Esophagus muscularis mucosa (tissue), 4 donors: ENCODE results near the gene SPECC1. TPM values are rescaled to one million over a fixed set of nuclear protein-coding genes. Genes with fewer than 3 reads are reported as not detected.

Experiments used
- DNase-seq: peaks from one replicate; pipeline ENCODE4 v3.0.0-alpha.2; 2017; ENCODE audit errors: extremely low spot score
- H3K27ac ChIP-seq, 4 donors: fragments of 200-600 bp; sonication (generic); replicated peaks in 1 of 4; 1 replicate in 3 of 4; 2 replicates in 1 of 4; pipeline ENCODE4 v1.5.1; 2016 to 2019; ENCODE audit warnings: mild to moderate bottlenecking in 1 of 4
- H3K27me3 ChIP-seq, 4 donors: fragments of 200-600 bp; sonication (generic); one replicate each; pipeline versions ENCODE4 v1.5.1 to v1.6.0; 2016 to 2019
- H3K36me3 ChIP-seq, 4 donors: fragments of 200-600 bp; sonication (generic); one replicate each; pipeline ENCODE4 v1.5.1; 2016 to 2019
- H3K4me1 ChIP-seq, 4 donors: fragments of 200-600 bp; sonication (generic); one replicate each; pipeline ENCODE4 v1.5.1; 2016 to 2019
- H3K4me3 ChIP-seq, 4 donors: fragments of 200-600 bp; sonication (generic); 1 replicate in 2 of 4; 2 replicates in 2 of 4; pipeline ENCODE4 v1.5.1; 2016 to 2019; ENCODE audit warnings: mild to moderate bottlenecking in 4 of 4, moderate library complexity in 1 of 4
- H3K9me3 ChIP-seq, 4 donors: fragments of 200-600 bp; sonication (generic); 1 replicate in 3 of 4; 2 replicates in 1 of 4; pipeline ENCODE4 v1.5.1; 2016 to 2019
- CTCF ChIP-seq, 3 experiments: fragments of 200-600 bp in 2 of 3; fragments of 450-650 bp in 1 of 3; sonication (generic) in 2 of 3; IDR thresholded peaks; one replicate each; pipeline ENCODE4 v1.5.1; 2017 to 2019; ENCODE audit warnings: antibody characterized with exemption in 3 of 3, mild to moderate bottlenecking in 2 of 3, moderate library complexity in 1 of 3
- EP300 ChIP-seq: sonication (generic); formaldehyde crosslinking; IDR thresholded peaks from one replicate; pipeline ENCODE4 v1.6.1; 2017; ENCODE audit warnings: antibody characterized with exemption
- POLR2A ChIP-seq: fragments of 450-650 bp; IDR thresholded peaks from one replicate; pipeline ENCODE4 v1.6.1; 2017; ENCODE audit warnings: antibody characterized with exemption, moderate library complexity, mild to moderate bottlenecking, low read depth
- POLR2AphosphoS5 ChIP-seq, 2 donors: sonication (generic); formaldehyde crosslinking; IDR thresholded peaks; one replicate each; pipeline ENCODE4 v1.6.1; 2017; ENCODE audit warnings: antibody characterized with exemption in 2 of 2
- WGBS: methylation state at CpG from one replicate; pipeline ENCODE4 v1.1.5; 2018; 5-methylcytosine and 5-hydroxymethylcytosine counted together
- intact Hi-C: fragments of 100-400 bp; cut with DNase I; formaldehyde crosslinking; loops from one replicate; pipeline ENCODE4 v1.15.1; 2023
- total RNA-seq, 4 donors: library from RNA; depleted of rRNA; stranded (reverse); fragments of >200 nt; gene quantifications; one replicate each; pipeline versions ENCODE4 v1.1.0 to v1.2.1, GENCODE V29; 2016

The SPECC1 gene
- total RNA-seq, 4 donors from 2014 or later: 16.7 to 28.8 (median 24.7) TPM

DNA sequence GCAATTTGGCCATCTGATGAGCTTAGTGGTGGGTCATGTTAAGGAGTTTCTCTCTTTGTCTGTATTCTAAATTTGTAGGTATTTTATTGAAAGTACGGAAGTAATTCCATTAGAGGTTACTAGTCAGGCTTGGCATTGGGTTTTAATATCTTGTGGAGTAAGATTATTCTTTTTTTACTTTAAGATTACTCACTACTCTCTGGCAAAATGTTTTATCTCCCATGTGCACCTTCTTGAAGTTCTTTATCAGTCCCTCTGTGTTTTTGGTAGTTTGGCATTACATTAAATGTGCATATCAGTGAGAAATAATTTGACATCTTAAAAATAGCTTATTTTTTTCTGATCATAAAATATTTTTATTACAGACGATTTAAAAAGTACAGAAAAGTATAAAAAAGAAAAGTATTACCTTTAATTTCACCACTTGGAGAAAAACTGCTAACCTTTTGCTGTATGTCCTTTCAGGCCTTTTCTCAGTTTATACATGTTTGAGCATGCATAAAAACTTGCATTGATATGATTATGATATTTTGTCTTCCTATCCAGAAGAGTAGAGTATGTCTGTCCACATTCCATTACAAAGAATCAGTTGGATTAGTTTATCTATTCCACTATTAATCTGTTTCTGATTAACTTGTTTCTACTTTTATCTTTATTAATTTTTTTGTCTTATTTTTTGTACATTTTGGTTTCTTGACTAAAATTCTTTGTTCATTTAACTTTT lies 198.3 kb downstream of the SPECC1 start:
- Histone ChIP-seq H3K36me3 (peaks cover 0 to 6% (median 0%) of the 10 kb centered on the region in 4 donors), H3K4me3 (no peak overlapping the region), H3K27me3 (no peaks in the 10 kb centered on the region), H3K9me3 (no peaks in the 10 kb centered on the region), H3K4me1 (peaks cover 0 to 17% (median 12%) of the 10 kb centered on the region in 4 donors), H3K27ac (no peak overlapping the region)
- intact Hi-C loops: no loop called here
- DNase-seq: no peak
- no peak for TF ChIP-seq POLR2A
- TF ChIP-seq POLR2AphosphoS5 (IDR thresholded peaks at IDR 0.05): no peak
- no peak for TF ChIP-seq EP300
- 80% methylated on average over 2 of the region's 2 CpGs for WGBS

- H3K9me3 ChIP-seq: no peaks in the 10 kb centered on the region
- intact Hi-C loops: no loop called here
- WGBS: 77% methylated on average over 3 of the region's 3 CpGs
- no peak overlapping the region for H3K27ac ChIP-seq
- H3K4me1 ChIP-seq: peaks cover 0 to 17% (median 12%) of the 10 kb centered on the region in 4 donors
- H3K36me3 ChIP-seq: peaks cover 0 to 6% (median 0%) of the 10 kb centered on the region in 4 donors
- DNase-seq: no peak
- H3K4me3 ChIP-seq: no peak overlapping the region
- TF ChIP-seq CTCF (IDR thresholded peaks at IDR 0.05): no peak
- no peak for TF ChIP-seq POLR2A
- TF ChIP-seq EP300: no peak
- no peak for TF ChIP-seq POLR2AphosphoS5 (IDR thresholded peaks at IDR 0.05)
- no peaks in the 10 kb centered on the region for H3K27me3 ChIP-seq
These were observed 199.6 kb downstream of the SPECC1 start for GRCh38 chr17:20208717-20209116.

DNA sequence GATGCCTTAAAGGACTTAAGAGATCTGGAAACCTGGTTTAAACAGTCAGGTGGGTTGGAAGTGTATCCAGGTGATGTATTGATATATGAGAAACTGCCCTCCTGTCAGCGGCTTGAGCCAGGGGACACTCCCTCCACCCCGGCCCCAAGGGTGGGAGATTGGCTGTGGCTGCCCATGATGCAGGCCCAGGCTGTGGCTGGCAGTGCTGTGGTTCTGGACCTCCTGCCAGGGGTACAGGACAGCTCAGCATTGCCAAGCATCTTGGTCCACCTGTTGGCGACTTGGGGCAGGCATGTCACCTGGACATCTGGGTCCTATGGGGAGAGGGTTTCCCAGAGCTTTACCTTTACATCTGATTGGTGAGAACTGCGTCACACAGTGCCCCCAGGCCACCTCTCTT lies 201.0 kb downstream of the SPECC1 start:
- no peaks in the 10 kb centered on the region for H3K9me3 ChIP-seq
- H3K36me3 ChIP-seq: peaks cover 0 to under 1% (median 0%) of the 10 kb centered on the region in 4 donors
- H3K4me1 ChIP-seq: peaks cover 0 to 17% (median 12%) of the 10 kb centered on the region in 4 donors
- no CpG with 5 or more reads among the region's 4 CpGs for WGBS
- H3K27me3 ChIP-seq: no peaks in the 10 kb centered on the region
- DNase-seq: no peak
- H3K4me3 ChIP-seq: no peak overlapping the region
- no peak for TF ChIP-seq POLR2AphosphoS5 (IDR thresholded peaks at IDR 0.05)
- no peak for TF ChIP-seq POLR2A
- no peak for TF ChIP-seq CTCF (IDR thresholded peaks at IDR 0.05)
- TF ChIP-seq EP300: no peak
- no peak overlapping the region for H3K27ac ChIP-seq
- intact Hi-C loops: no loop called here

GRCh38 chr17:20210614-20211013 lies 201.5 kb downstream of the SPECC1 start:
- Histone ChIP-seq H3K27me3 (no peaks in the 10 kb centered on the region), H3K27ac (no peak overlapping the region), H3K4me3 (no peak overlapping the region), H3K9me3 (no peaks in the 10 kb centered on the region), H3K4me1 (peaks cover 0 to 16% (median 12%) of the 10 kb centered on the region in 4 donors), H3K36me3 (no peaks in the 10 kb centered on the region)
- WGBS: 97% methylated on average over 6 of the region's 8 CpGs
- TF ChIP-seq POLR2A: no peak
- no peak for TF ChIP-seq POLR2AphosphoS5 (IDR thresholded peaks at IDR 0.05)
- TF ChIP-seq CTCF (IDR thresholded peaks at IDR 0.05): no peak
- no peak for TF ChIP-seq EP300
- intact Hi-C loops: no loop called here
- no peak for DNase-seq

DNA sequence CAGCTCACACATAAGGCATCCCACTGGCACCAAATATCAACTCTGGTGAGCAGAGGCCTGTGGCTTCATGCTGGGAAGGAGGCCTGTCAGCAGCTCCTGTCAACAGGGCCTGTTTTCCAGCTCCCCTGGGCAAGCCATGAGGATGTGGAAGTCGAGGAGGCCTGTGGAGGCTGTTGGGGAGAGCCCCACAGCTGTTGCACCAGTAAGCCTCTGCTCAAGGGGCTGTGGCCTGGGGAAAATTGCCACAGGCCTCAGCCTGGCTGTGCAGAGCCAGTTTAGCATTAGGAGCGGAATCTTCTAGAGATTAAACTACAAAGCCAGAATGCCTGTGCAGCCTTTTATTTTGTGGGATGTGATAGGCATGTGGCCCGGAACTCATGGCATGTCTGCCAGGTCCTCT lies 202.1 kb downstream of the SPECC1 start:
- intact Hi-C loops: no loop called here
- Histone ChIP-seq H3K27ac (no peak overlapping the region), H3K4me3 (no peak overlapping the region), H3K36me3 (no peaks in the 10 kb centered on the region), H3K4me1 (peaks cover 0 to 9% (median 7%) of the 10 kb centered on the region in 4 donors), H3K9me3 (no peaks in the 10 kb centered on the region), H3K27me3 (no peaks in the 10 kb centered on the region)
- 100% methylated on average over 2 of the region's 3 CpGs for WGBS
- no peak for DNase-seq
- TF ChIP-seq POLR2AphosphoS5 (IDR thresholded peaks at IDR 0.05) (no peak), POLR2A (no peak), CTCF (IDR thresholded peaks at IDR 0.05) (no peak), EP300 (no peak)
